Measurements from ENCODE around the gene RDM1. TPM values are rescaled to one million over a fixed set of nuclear protein-coding genes. Genes with fewer than 3 reads are reported as not detected.
A peak's percentile ranks its signal among the peaks of the same experiment; 100 is the strongest.

RDM1 gene
- polyA plus RNA-seq, 4 donors: 1.9 to 4.5 (median 4.5) TPM; not detected in 1

DNA sequence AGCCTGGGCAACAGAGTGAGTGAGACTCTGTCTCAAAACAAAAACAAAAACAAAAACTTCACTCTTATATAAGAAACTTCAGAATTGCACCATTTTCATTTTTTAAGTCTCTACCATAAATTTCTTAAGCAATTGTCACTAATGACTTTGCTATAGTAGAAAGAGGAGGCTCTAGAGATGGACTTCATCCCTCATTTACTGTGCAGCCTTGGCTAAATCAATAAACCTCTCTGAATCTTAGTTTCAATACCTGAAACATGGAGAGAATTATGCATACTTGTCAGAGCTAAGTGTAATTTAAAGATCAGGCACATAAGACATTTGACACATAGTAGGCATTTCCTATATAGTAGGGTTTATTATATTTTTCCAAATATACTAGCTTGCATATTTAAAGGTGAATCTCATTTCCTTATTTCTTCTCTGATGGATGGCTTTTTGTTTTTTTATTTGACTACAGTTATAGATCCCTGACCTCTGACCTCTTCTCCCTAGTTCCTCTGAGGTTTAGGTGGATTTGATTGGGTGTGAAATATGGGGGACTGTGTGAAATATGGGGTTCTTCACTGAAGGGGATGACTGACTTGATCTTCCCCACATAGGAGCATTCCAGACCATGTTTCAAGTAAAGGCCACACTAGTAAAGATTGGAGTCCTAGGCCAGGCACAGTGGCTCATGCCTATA lies 53.1 kb downstream of the RDM1 start:
- no peaks in the 10 kb centered on the region for H3K4me1 ChIP-seq (ENCODE audit: control insufficient read depth in 3 of 3, insufficient read depth in 2 of 3, low read depth in 1 of 3, low read length in 2 of 3)
- FAIRE-seq: no peak
- no peaks in the 10 kb centered on the region for H3K9me3 ChIP-seq (ENCODE audit: control insufficient read depth in 2 of 2, insufficient read depth in 1 of 2, low read depth in 1 of 2, low read length in 1 of 2)
- no peaks in the 10 kb centered on the region for H3K27me3 ChIP-seq (ENCODE audit: control insufficient read depth in 3 of 3, insufficient read depth in 3 of 3, low read length in 3 of 3)
- no peak for DNase-seq
- no peaks in the 10 kb centered on the region for H3K36me3 ChIP-seq (ENCODE audit: control insufficient read depth in 3 of 3, insufficient read depth in 2 of 3, low read depth in 1 of 3, low read length in 3 of 3)
- no peak overlapping the region for H3K27ac ChIP-seq (ENCODE audit: low read depth in 1 of 3, low read length in 2 of 3)
- H3K4me3 ChIP-seq (ENCODE audit: low read depth in 1 of 3, low read length in 3 of 3): peak overlapping the region in 1 of 3 donors; percentile 42

GRCh38 chr17:35876534-35876933 lies 54.0 kb downstream of the RDM1 start:
- no peak for DNase-seq
- H3K27ac ChIP-seq (ENCODE audit: low read depth in 1 of 3, low read length in 2 of 3): peak overlapping the region in 1 of 3 donors; percentile 1
- H3K36me3 ChIP-seq (ENCODE audit: control insufficient read depth in 3 of 3, insufficient read depth in 2 of 3, low read depth in 1 of 3, low read length in 3 of 3): no peaks in the 10 kb centered on the region
- peak overlapping the region in 1 of 3 donors; percentile 42 for H3K4me3 ChIP-seq (ENCODE audit: low read depth in 1 of 3, low read length in 3 of 3)
- no peaks in the 10 kb centered on the region for H3K27me3 ChIP-seq (ENCODE audit: control insufficient read depth in 3 of 3, insufficient read depth in 3 of 3, low read length in 3 of 3)
- H3K9me3 ChIP-seq (ENCODE audit: control insufficient read depth in 2 of 2, insufficient read depth in 1 of 2, low read depth in 1 of 2, low read length in 1 of 2): no peaks in the 10 kb centered on the region
- H3K4me1 ChIP-seq (ENCODE audit: control insufficient read depth in 3 of 3, insufficient read depth in 2 of 3, low read depth in 1 of 3, low read length in 2 of 3): no peaks in the 10 kb centered on the region
- FAIRE-seq: no peak
- WGBS, 3 donors: 72 to 83% (median 79%) methylated on average over 3 of the region's 3 CpGs

- Histone ChIP-seq H3K4me3 (ENCODE audit: low read depth in 1 of 3, low read length in 3 of 3) (peak overlapping the region in 1 of 3 donors; percentile 42), H3K9me3 (ENCODE audit: control insufficient read depth in 2 of 2, insufficient read depth in 1 of 2, low read depth in 1 of 2, low read length in 1 of 2) (no peaks in the 10 kb centered on the region), H3K27me3 (ENCODE audit: control insufficient read depth in 3 of 3, insufficient read depth in 3 of 3, low read length in 3 of 3) (no peaks in the 10 kb centered on the region), H3K4me1 (ENCODE audit: control insufficient read depth in 3 of 3, insufficient read depth in 2 of 3, low read depth in 1 of 3, low read length in 2 of 3) (no peaks in the 10 kb centered on the region), H3K36me3 (ENCODE audit: control insufficient read depth in 3 of 3, insufficient read depth in 2 of 3, low read depth in 1 of 3, low read length in 3 of 3) (no peaks in the 10 kb centered on the region), H3K27ac (ENCODE audit: low read depth in 1 of 3, low read length in 2 of 3) (peak overlapping the region in 1 of 3 donors; percentile 73)
- FAIRE-seq (no peak), DNase-seq (no peak)
- WGBS, 3 donors: 74 to 81% (median 79%) methylated on average over 3 of the region's 3 CpGs
Observed at GRCh38 chr17:35875800-35876139, 54.8 kb downstream of the RDM1 start.

GRCh38 chr17:35875072-35875799 lies 55.3 kb downstream of the RDM1 start:
- FAIRE-seq: no peak
- 53 to 65% (median 63%) methylated on average over 5 of the region's 5 CpGs for WGBS, 3 donors
- Histone ChIP-seq H3K4me1 (ENCODE audit: control insufficient read depth in 3 of 3, insufficient read depth in 2 of 3, low read depth in 1 of 3, low read length in 2 of 3) (no peaks in the 10 kb centered on the region), H3K4me3 (ENCODE audit: low read depth in 1 of 3, low read length in 3 of 3) (peak overlapping the region in 1 of 3 donors; percentile 20), H3K27me3 (ENCODE audit: control insufficient read depth in 3 of 3, insufficient read depth in 3 of 3, low read length in 3 of 3) (no peaks in the 10 kb centered on the region), H3K36me3 (ENCODE audit: control insufficient read depth in 3 of 3, insufficient read depth in 2 of 3, low read depth in 1 of 3, low read length in 3 of 3) (no peaks in the 10 kb centered on the region), H3K9me3 (ENCODE audit: control insufficient read depth in 2 of 2, insufficient read depth in 1 of 2, low read depth in 1 of 2, low read length in 1 of 2) (no peaks in the 10 kb centered on the region), H3K27ac (ENCODE audit: low read depth in 1 of 3, low read length in 2 of 3) (peak overlapping the region in 1 of 3 donors; percentile 73)
- peak in 1 of 2 donors; percentile 39 for DNase-seq

- Histone ChIP-seq H3K36me3 (ENCODE audit: control insufficient read depth in 3 of 3, insufficient read depth in 2 of 3, low read depth in 1 of 3, low read length in 3 of 3) (no peaks in the 10 kb centered on the region), H3K27me3 (ENCODE audit: control insufficient read depth in 3 of 3, insufficient read depth in 3 of 3, low read length in 3 of 3) (no peaks in the 10 kb centered on the region), H3K9me3 (ENCODE audit: control insufficient read depth in 2 of 2, insufficient read depth in 1 of 2, low read depth in 1 of 2, low read length in 1 of 2) (no peaks in the 10 kb centered on the region), H3K27ac (ENCODE audit: low read depth in 1 of 3, low read length in 2 of 3) (no peak overlapping the region), H3K4me3 (ENCODE audit: low read depth in 1 of 3, low read length in 3 of 3) (no peak overlapping the region), H3K4me1 (ENCODE audit: control insufficient read depth in 3 of 3, insufficient read depth in 2 of 3, low read depth in 1 of 3, low read length in 2 of 3) (no peaks in the 10 kb centered on the region)
- FAIRE-seq: no peak
- DNase-seq: no peak
- 96% methylated on average over 12 of the region's 12 CpGs for WGBS, 3 donors
Observed at GRCh38 chr17:35872196-35872980, 58.2 kb downstream of the RDM1 start.

GRCh38 chr17:35870906-35871819 lies 59.4 kb downstream of the RDM1 start:
- no peak for FAIRE-seq
- Histone ChIP-seq H3K9me3 (ENCODE audit: control insufficient read depth in 2 of 2, insufficient read depth in 1 of 2, low read depth in 1 of 2, low read length in 1 of 2) (no peaks in the 10 kb centered on the region), H3K36me3 (ENCODE audit: control insufficient read depth in 3 of 3, insufficient read depth in 2 of 3, low read depth in 1 of 3, low read length in 3 of 3) (no peaks in the 10 kb centered on the region), H3K4me3 (ENCODE audit: low read depth in 1 of 3, low read length in 3 of 3) (no peak overlapping the region), H3K4me1 (ENCODE audit: control insufficient read depth in 3 of 3, insufficient read depth in 2 of 3, low read depth in 1 of 3, low read length in 2 of 3) (peaks cover 0 to 3% (median 0%) of the 10 kb centered on the region in 3 donors), H3K27ac (ENCODE audit: low read depth in 1 of 3, low read length in 2 of 3) (no peak overlapping the region), H3K27me3 (ENCODE audit: control insufficient read depth in 3 of 3, insufficient read depth in 3 of 3, low read length in 3 of 3) (no peaks in the 10 kb centered on the region)
- no peak for DNase-seq
- WGBS, 3 donors: 66 to 83% (median 80%) methylated on average over 8 of the region's 8 CpGs

DNA sequence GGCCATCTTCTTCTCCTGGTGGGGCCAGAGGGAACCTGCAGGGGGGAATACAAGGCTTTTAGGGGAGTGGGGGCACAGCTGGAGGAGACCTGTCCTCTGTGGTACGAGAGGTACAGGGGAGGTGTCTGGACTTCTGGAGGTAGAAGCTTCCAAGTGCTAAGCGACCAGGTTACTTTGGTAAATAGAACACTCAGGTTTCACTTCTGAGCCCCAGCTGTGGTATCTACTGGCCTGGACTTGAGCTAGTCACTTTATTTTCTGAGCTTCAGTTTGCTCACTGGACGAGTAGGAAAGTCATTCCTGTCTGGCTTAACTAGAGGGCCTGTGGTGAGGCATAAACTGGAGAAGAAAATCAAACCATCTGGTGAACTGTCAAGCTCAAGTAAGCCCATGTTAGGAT lies 61.8 kb downstream of the RDM1 start, which contains the start of gene HEATR9:
HEATR9 (minus strand) TSS at position 155 of the 400 bp plus-strand sequence; CDS start at position 6, 149 bp downstream.
- Histone ChIP-seq H3K4me3 (ENCODE audit: low read depth in 1 of 3, low read length in 3 of 3) (no peak within 1 kb of the TSS), H3K4me1 (ENCODE audit: control insufficient read depth in 3 of 3, insufficient read depth in 2 of 3, low read depth in 1 of 3, low read length in 2 of 3) (peaks cover 0 to 14% (median 0%) of the 10 kb centered on the region in 3 donors), H3K27ac (ENCODE audit: low read depth in 1 of 3, low read length in 2 of 3) (no peak within 1 kb of the TSS), H3K27me3 (ENCODE audit: control insufficient read depth in 3 of 3, insufficient read depth in 3 of 3, low read length in 3 of 3) (no peaks in the 10 kb centered on the region), H3K36me3 (ENCODE audit: control insufficient read depth in 3 of 3, insufficient read depth in 2 of 3, low read depth in 1 of 3, low read length in 3 of 3) (no peaks in the 10 kb centered on the region), H3K9me3 (ENCODE audit: control insufficient read depth in 2 of 2, insufficient read depth in 1 of 2, low read depth in 1 of 2, low read length in 1 of 2) (no peaks in the 10 kb centered on the region)
- DNase-seq (no peak), FAIRE-seq (no peak)
- 80 to 89% (median 84%) methylated on average over 3 of the region's 3 CpGs for WGBS, 3 donors

Measured in small intestine (tissue), 7 donors.